Measurements from ENCODE around the gene PFN3. TPM values are rescaled to one million over a fixed set of nuclear protein-coding genes. Genes with fewer than 3 reads are reported as not detected.

The PFN3 gene
- polyA plus RNA-seq, 3 donors = 3.1 to 6.2 (median 5.2) TPM

Other genes with a start within 250 kb of the PFN3 start
- gene RAB24, start 96.9 kb downstream of the PFN3 start, polyA plus RNA-seq (ENCODE audit: insufficient read length in 3 of 3) = 10 to 100 TPM; 30.0 to 33.6 (median 30.9) TPM
- gene PRELID1, start 96.9 kb downstream of the PFN3 start, polyA plus RNA-seq (ENCODE audit: insufficient read length in 3 of 3) = 100 to 1,000 TPM; 109 to 151 (median 127) TPM
- 10 to 100 TPM; 22.4 to 30.8 (median 26.2) TPM for gene MXD3, start 88.8 kb downstream of the PFN3 start, polyA plus RNA-seq (ENCODE audit: insufficient read length in 3 of 3)
- 100 to 1,000 TPM; 139 to 165 (median 142) TPM for gene LMAN2, start 49.0 kb downstream of the PFN3 start, polyA plus RNA-seq (ENCODE audit: insufficient read length in 3 of 3)
- gene RGS14, start 42.7 kb downstream of the PFN3 start, polyA plus RNA-seq (ENCODE audit: insufficient read length in 3 of 3) = 10 to 100 TPM; 16.3 to 18.9 (median 17.4) TPM
- 100 to 1,000 TPM; 215 to 304 (median 249) TPM for gene SLC34A1, start 16.2 kb downstream of the PFN3 start, polyA plus RNA-seq (ENCODE audit: insufficient read length in 3 of 3)
- 10 to 100 TPM in 2 of 3 donors, 1 to 10 TPM in 1; 9.1 to 22.1 (median 20.7) TPM for gene F12, start 8.9 kb upstream of the PFN3 start, polyA plus RNA-seq (ENCODE audit: insufficient read length in 3 of 3)
- gene GRK6, start 26.0 kb upstream of the PFN3 start, polyA plus RNA-seq (ENCODE audit: insufficient read length in 3 of 3) = 10 to 100 TPM; 27.9 to 32.3 (median 30.6) TPM
- 1 to 10 TPM; 2.3 to 3.1 (median 2.9) TPM for gene PRR7, start 46.2 kb upstream of the PFN3 start, polyA plus RNA-seq (ENCODE audit: insufficient read length in 3 of 3)
- gene DBN1, start 73.0 kb upstream of the PFN3 start, polyA plus RNA-seq (ENCODE audit: insufficient read length in 3 of 3) = 100 to 1,000 TPM; 198 to 243 (median 217) TPM
- gene PDLIM7, start 96.9 kb upstream of the PFN3 start, polyA plus RNA-seq (ENCODE audit: insufficient read length in 3 of 3) = 100 to 1,000 TPM; 117 to 152 (median 120) TPM
- 1 to 10 TPM; 6.6 to 7.2 (median 7.1) TPM for gene DOK3, start 109.2 kb upstream of the PFN3 start, polyA plus RNA-seq (ENCODE audit: insufficient read length in 3 of 3)
- gene DDX41, start 116.3 kb upstream of the PFN3 start, polyA plus RNA-seq (ENCODE audit: insufficient read length in 3 of 3) = 100 to 1,000 TPM in 2 of 3 donors, 10 to 100 TPM in 1; 97.3 to 111 (median 103) TPM
- 100 to 1,000 TPM in 2 of 3 donors, 10 to 100 TPM in 1; 78.8 to 110 (median 105) TPM for gene FAM193B, start 153.9 kb upstream of the PFN3 start, polyA plus RNA-seq (ENCODE audit: insufficient read length in 3 of 3)
- gene TMED9, start 191.5 kb upstream of the PFN3 start, polyA plus RNA-seq (ENCODE audit: insufficient read length in 3 of 3) = 100 to 1,000 TPM; 164 to 180 (median 166) TPM
- gene B4GALT7, start 199.5 kb upstream of the PFN3 start, polyA plus RNA-seq (ENCODE audit: insufficient read length in 3 of 3) = 10 to 100 TPM; 28.7 to 34.0 (median 29.6) TPM